H1 (cell line): ENCODE data around the gene MYOD1. TPM values are rescaled to one million over a fixed set of nuclear protein-coding genes. Genes with fewer than 3 reads are reported as not detected.
A peak's percentile ranks its signal among the peaks of the same experiment; 100 is the strongest.

Experiments
- CTCF ChIA-PET: fragments of 300-600 bp; sonication (Branson Sonifier 250); formaldehyde crosslinking; loops from one replicate; lab custom pipeline; 2021; ENCODE audit not compliant: partially characterized antibody; lab: Charles Lee
- POLR2A ChIA-PET: fragments of 300-600 bp; sonication (Branson Sonifier 250); formaldehyde crosslinking; loops from one replicate; lab custom pipeline; 2021; ENCODE audit warnings: inconsistent platforms; ENCODE audit not compliant: partially characterized antibody; lab: Charles Lee
- DNase-seq, 2 experiments: peaks; one replicate each; pipeline versions ENCODE4 v3.0.0 to v3.0.0-alpha.2; 2010 to 2022; ENCODE audit warnings: low spot score in 2 of 2, low read depth in 1 of 2, mixed read lengths in 1 of 2
- FAIRE-seq: peaks from 2 replicates; lab custom pipeline; 2011; peaks lifted over from hg19 to GRCh38; lab: Jason Lieb, UNC
- H2AFZ ChIP-seq: 2 replicates; pipeline ENCODE4 v1.8.1; 2012; ENCODE audit warnings: low read length, inconsistent platforms
- H2AK5ac ChIP-seq: 2 replicates; pipeline ENCODE4 v1.6.1; 2013; ENCODE audit warnings: low read depth, low read length
- H2BK120ac ChIP-seq: replicated peaks from 2 replicates; pipeline ENCODE3; 2013; ENCODE audit warnings: low read depth, low read length, inconsistent platforms
- H2BK12ac ChIP-seq: 2 replicates; pipeline ENCODE4 v1.6.1; 2013; ENCODE audit warnings: low read depth, low read length
- H2BK15ac ChIP-seq: 2 replicates; pipeline ENCODE4 v1.6.1; 2013; ENCODE audit warnings: low read length
- H2BK20ac ChIP-seq: 2 replicates; pipeline ENCODE4 v1.6.1; 2013; ENCODE audit warnings: low read length
- H2BK5ac ChIP-seq: 2 replicates; pipeline ENCODE4 v1.6.1; 2013; ENCODE audit warnings: low read depth, low read length
- H3K14ac ChIP-seq: 2 replicates; pipeline ENCODE4 v1.6.1; 2013; ENCODE audit warnings: inconsistent platforms; ENCODE audit not compliant: insufficient read length
- H3K18ac ChIP-seq: 2 replicates; pipeline ENCODE4 v1.6.1; 2013; ENCODE audit warnings: low read length; ENCODE audit errors: extremely low read depth
- H3K23ac ChIP-seq: 2 replicates; pipeline ENCODE4 v1.6.1; 2013; ENCODE audit warnings: inconsistent platforms; ENCODE audit not compliant: insufficient read length
- H3K23me2 ChIP-seq: 2 replicates; pipeline ENCODE4 v1.6.1; 2013; ENCODE audit warnings: low read depth, low read length
- H3K27ac ChIP-seq: 2 replicates; pipeline ENCODE4 v1.6.1; 2011; ENCODE audit warnings: low read depth, low read length, inconsistent platforms
- H3K27me3 ChIP-seq, 4 experiments: replicated peaks in 1 of 4; 1 replicate in 1 of 4; 2 replicates in 3 of 4; pipeline versions ENCODE4 v1.6.1 to v1.8.1; 2011 to 2013; ENCODE audit warnings: low read length in 3 of 4, mild to moderate bottlenecking in 3 of 4, inconsistent platforms in 2 of 4, mixed read lengths in 2 of 4, moderate library complexity in 1 of 4; ENCODE audit not compliant: control insufficient read depth in 3 of 4, insufficient read depth in 3 of 4; ENCODE audit errors: extremely low read depth in 1 of 4
- H3K36me3 ChIP-seq, 4 experiments: 2 replicates each; pipeline versions ENCODE4 v1.6.1 to v1.8.1; 2011 to 2013; ENCODE audit warnings: mild to moderate bottlenecking in 4 of 4, low read length in 3 of 4, moderate library complexity in 2 of 4, control low read depth in 1 of 4, inconsistent platforms in 1 of 4; ENCODE audit not compliant: insufficient read depth in 4 of 4, control insufficient read depth in 2 of 4
- H3K4ac ChIP-seq: replicated peaks from 2 replicates; pipeline ENCODE3; 2013; ENCODE audit warnings: low read length, low read depth, mixed read lengths, inconsistent platforms; ENCODE audit not compliant: insufficient read length
- H3K4me1 ChIP-seq, 4 experiments: replicated peaks in 1 of 4; 1 replicate in 1 of 4; 2 replicates in 3 of 4; pipeline versions ENCODE4 v1.6.1 to v1.8.1; 2011 to 2013; ENCODE audit warnings: low read length in 3 of 4, inconsistent platforms in 2 of 4, mixed read lengths in 1 of 4; ENCODE audit not compliant: insufficient read depth in 4 of 4, control insufficient read depth in 3 of 4
- H3K4me2 ChIP-seq, 2 experiments: 2 replicates each; pipeline versions ENCODE4 v1.6.1 to v1.8.1; 2011 to 2013; ENCODE audit warnings: low read depth in 2 of 2, low read length in 2 of 2, control low read depth in 1 of 2, inconsistent platforms in 1 of 2, mild to moderate bottlenecking in 1 of 2; ENCODE audit not compliant: insufficient read depth in 1 of 2
- H3K4me3 ChIP-seq, 4 experiments: fragments of 200-600, 300-600 bp in 1 of 4; sonication (generic), shearing (Covaris generic), sonication (Bioruptor Twin) in 1 of 4; 2 replicates each; pipeline versions ENCODE4 v1.5.1 to v1.8.1; 2011 to 2016; ENCODE audit warnings: low read length in 4 of 4, low read depth in 3 of 4, control low read depth in 2 of 4, inconsistent platforms in 2 of 4, mild to moderate bottlenecking in 2 of 4, mixed read lengths in 1 of 4, moderate library complexity in 1 of 4; ENCODE audit not compliant: insufficient read depth in 2 of 4; ENCODE audit errors: extremely low read depth in 1 of 4
- H3K56ac ChIP-seq: replicated peaks from 2 replicates; pipeline ENCODE3; 2013; ENCODE audit warnings: low read depth, mild to moderate bottlenecking, mixed read lengths, low read length, inconsistent platforms; ENCODE audit not compliant: insufficient read length
- H3K79me1 ChIP-seq: 2 replicates; pipeline ENCODE4 v1.6.1; 2013; ENCODE audit warnings: low read depth, low read length, control low read depth
- H3K79me2 ChIP-seq, 2 experiments: 2 replicates each; pipeline versions ENCODE4 v1.6.1 to v1.8.1; 2012 to 2013; ENCODE audit warnings: low read length in 2 of 2, mild to moderate bottlenecking in 2 of 2, inconsistent platforms in 1 of 2; ENCODE audit not compliant: insufficient read depth in 2 of 2, control insufficient read depth in 1 of 2
- H3K9ac ChIP-seq, 4 experiments: replicated peaks in 1 of 4; 1 replicate in 1 of 4; 2 replicates in 3 of 4; pipeline versions ENCODE4 v1.6.1 to v1.8.1; 2011 to 2013; ENCODE audit warnings: low read depth in 3 of 4, low read length in 3 of 4, control low read depth in 2 of 4, mild to moderate bottlenecking in 2 of 4, moderate library complexity in 2 of 4, inconsistent platforms in 1 of 4; ENCODE audit errors: extremely low read depth in 1 of 4
- H3K9me3 ChIP-seq, 2 experiments: 2 replicates each; pipeline versions ENCODE4 v1.6.1 to v1.8.1; 2012 to 2013; ENCODE audit warnings: mild to moderate bottlenecking in 2 of 2, moderate library complexity in 2 of 2, control low read depth in 1 of 2, inconsistent platforms in 1 of 2, low read depth in 1 of 2, low read length in 1 of 2, mixed read lengths in 1 of 2; ENCODE audit not compliant: insufficient read depth in 2 of 2
- H4K20me1 ChIP-seq, 2 experiments: replicated peaks in 1 of 2; 2 replicates each; pipeline versions ENCODE3 to v1.8.1; 2011 to 2013; ENCODE audit warnings: inconsistent platforms in 2 of 2, low read length in 2 of 2, mild to moderate bottlenecking in 1 of 2; ENCODE audit not compliant: insufficient read depth in 2 of 2, control insufficient read depth in 1 of 2
- H4K5ac ChIP-seq: 2 replicates; pipeline ENCODE4 v1.6.1; 2013; ENCODE audit warnings: low read length, low read depth, mixed read lengths, inconsistent platforms; ENCODE audit not compliant: insufficient read length
- H4K8ac ChIP-seq: 2 replicates; pipeline ENCODE4 v1.8.0; 2013; ENCODE audit warnings: mild to moderate bottlenecking, moderate library complexity, low read length, inconsistent platforms; ENCODE audit not compliant: insufficient read depth; ENCODE audit errors: extremely low read depth
- H4K91ac ChIP-seq: replicated peaks from 2 replicates; pipeline ENCODE3; 2013; ENCODE audit warnings: low read length, mixed read lengths, inconsistent platforms; ENCODE audit not compliant: insufficient read length
- ATF3 ChIP-seq: IDR thresholded peaks from 2 replicates; pipeline ENCODE4 v1.6.1; 2011; ENCODE audit warnings: low read depth, mild to moderate bottlenecking, low read length; ENCODE audit not compliant: insufficient read depth
- CTBP2 ChIP-seq: IDR thresholded peaks from 2 replicates; pipeline ENCODE4 v1.7.0; 2011; ENCODE audit warnings: borderline replicate concordance, mild to moderate bottlenecking, moderate library complexity, mixed read lengths, low read length; ENCODE audit not compliant: insufficient read depth, insufficient read length
- E2F6 ChIP-seq: IDR thresholded peaks from 2 replicates; pipeline ENCODE4 v1.6.1; 2012; ENCODE audit warnings: inconsistent platforms
- MAX ChIP-seq: IDR thresholded peaks from 2 replicates; pipeline ENCODE4 v1.6.1; 2012; ENCODE audit warnings: inconsistent platforms
- RAD21 ChIP-seq, 2 experiments: IDR thresholded peaks in 1 of 2; conservative IDR thresholded peaks in 1 of 2; 2 replicates each; pipeline ENCODE4 v1.6.1; 2011; ENCODE audit warnings: low read depth in 2 of 2, low read length in 2 of 2, improper control_type of control experiment in 1 of 2, inconsistent platforms in 1 of 2, mild to moderate bottlenecking in 1 of 2, moderate library complexity in 1 of 2
- RXRA ChIP-seq: IDR thresholded peaks from 2 replicates; pipeline ENCODE4 v1.6.1; 2011; ENCODE audit warnings: low read depth, mild to moderate bottlenecking, low read length, moderate library complexity; ENCODE audit not compliant: insufficient read depth
- SUZ12 ChIP-seq: fragments of 200-600 bp; sonication (generic); IDR thresholded peaks from 2 replicates; pipeline ENCODE4 v1.6.1; 2012; ENCODE audit warnings: mild to moderate bottlenecking, inconsistent platforms, low read length, moderate library complexity, mixed read lengths
- WGBS, 2 experiments: shearing (Covaris generic) in 1 of 2; methylation state at CpG; one replicate each; pipeline versions ENCODE4 v1.1.6 to v1.1.7; 2013 to 2015; ENCODE audit warnings: low lambda C conversion rate in 2 of 2, mixed read lengths in 2 of 2, inconsistent platforms in 1 of 2, low coverage in 1 of 2, missing lambda C conversion rate in 1 of 2; ENCODE audit not compliant: insufficient replicate concordance in 2 of 2, insufficient coverage in 1 of 2, insufficient read length in 1 of 2; ENCODE audit errors: extremely low coverage in 1 of 2, missing lambda C conversion rate in 1 of 2; 5-methylcytosine and 5-hydroxymethylcytosine counted together
- polyA plus RNA-seq, 7 experiments: library from polyadenylated mRNA; depleted of rRNA in 3 of 7; stranded (reverse) in 5 of 7; unstranded in 2 of 7; fragments of >200 nt in 5 of 7; fragments of 200-250 nt in 2 of 7; gene quantifications; 1 replicate in 5 of 7; 2 replicates in 1 of 7; 4 replicates in 1 of 7; pipeline versions ENCODE4 v1.2.1 to v1.2.3, GENCODE V29; 2011 to 2013; ENCODE audit warnings: missing spikeins in 2 of 7, mixed read lengths in 2 of 7
- total RNA-seq: library from RNA; stranded (reverse); fragmentation: NEBNext Ultra II Directional; extraction: Animal tissue kit (Norgen Biotek cat#: 25700); gene quantifications from 2 replicates; pipeline ENCODE4 v1.2.1, GENCODE V29; 2021

Gene MYOD1
- total and polyA plus RNA-seq, 2 of the 8 experiments (the other 6 are each of a cell fraction or from before 2014, with no cell fraction given), result not detected

- ChIA-PET POLR2A (interaction anchor here (1.1 kb wide), 1 partner anchor 11 kb away, joined by 3 read pairs; no protein-coding TSS in a partner anchor), CTCF (interaction anchor here (0.6 to 15.7 kb wide), 51 partner anchors 8 to 886 kb away, joined by 3 to 290 read pairs (median 4); partner anchors contain the start of genes KCNC1 and OTOG)
- H2AK5ac ChIP-seq, result no peak overlapping the region
- WGBS, 2 experiments, result 6% methylated on average over 81 of the region's 85 CpGs; no CpG with 5 or more reads in 1 of the 2 experiments
- no peak overlapping the region for H3K14ac ChIP-seq
- H3K4me3 ChIP-seq, result peak overlapping the region; percentile 17 to 56 (median 28); a peak in 7 of 8 replicates
- peak overlapping the region; percentile 81 to 98 for H3K4me2 ChIP-seq
- peaks cover 0 to 31% (median 14%) of the 10 kb centered on the region in 4 experiments; a peak in 6 of 7 replicates for H3K4me1 ChIP-seq
- H3K23me2 ChIP-seq, result peaks cover 9% of the 10 kb centered on the region
- H3K27me3 ChIP-seq, result peaks cover 57 to 88% (median 74%) of the 10 kb centered on the region in 4 experiments
- no peak overlapping the region for H3K9ac ChIP-seq
- no peak overlapping the region for H2BK20ac ChIP-seq
- no peak overlapping the region for H4K5ac ChIP-seq
- H3K79me1 ChIP-seq, result no peaks in the 10 kb centered on the region
- no peak overlapping the region for H2BK12ac ChIP-seq
- H4K20me1 ChIP-seq, result peaks cover 7 to 10% of the 10 kb centered on the region in 2 experiments
- H2BK120ac ChIP-seq, result no peak overlapping the region
- H3K23ac ChIP-seq, result no peak overlapping the region
- H4K91ac ChIP-seq, result no peak overlapping the region
- H3K56ac ChIP-seq, result no peak overlapping the region
- H2BK15ac ChIP-seq, result no peak overlapping the region
- no peaks in the 10 kb centered on the region for H3K79me2 ChIP-seq
- no peak overlapping the region for H2BK5ac ChIP-seq
- FAIRE-seq, result no peak
- H3K36me3 ChIP-seq, result no peaks in the 10 kb centered on the region; a peak in 1 of 8 replicates
- H3K18ac ChIP-seq, result no peak overlapping the region; the same call in 1 of the 2 replicates
- H3K9me3 ChIP-seq, result peaks cover 0 to 5% of the 10 kb centered on the region in 2 experiments; a peak in 1 of 4 replicates
- no peak overlapping the region for H3K27ac ChIP-seq
- peak in 1 of 2 experiments; percentile 81 for DNase-seq
- no peak overlapping the region for H3K4ac ChIP-seq
- H4K8ac ChIP-seq, result peak overlapping the region; percentile 8; the same call in 1 of the 2 replicates
- no peak overlapping the region for H2AFZ ChIP-seq
- peak; percentile 61 for TF ChIP-seq SUZ12
- peak; percentile 94 for TF ChIP-seq MAX
- no peak for TF ChIP-seq ATF3
- TF ChIP-seq RXRA, result no peak
- peak; percentile 93 for TF ChIP-seq E2F6
- no peak for TF ChIP-seq CTBP2
- peak; percentile 18 to 42 for TF ChIP-seq RAD21 (IDR thresholded peaks at IDR 0.05 in 1 of 2, conservative IDR thresholded peaks at IDR 0.05 in 1 of 2; ENCODE audit: low read depth in 2 of 2, low read length in 2 of 2)
Measured at GRCh38 chr11:17719938-17720795, 796 bp downstream of the MYOD1 start.
